ENCODE results near the gene CEACAM8. TPM values are rescaled to one million over a fixed set of nuclear protein-coding genes. Genes with fewer than 3 reads are reported as not detected.

CEACAM8 gene
- total RNA-seq, 3 donors from 2014 or later (not counting 1 experiment from before 2014, with no cell fraction given) = not detected

DNA sequence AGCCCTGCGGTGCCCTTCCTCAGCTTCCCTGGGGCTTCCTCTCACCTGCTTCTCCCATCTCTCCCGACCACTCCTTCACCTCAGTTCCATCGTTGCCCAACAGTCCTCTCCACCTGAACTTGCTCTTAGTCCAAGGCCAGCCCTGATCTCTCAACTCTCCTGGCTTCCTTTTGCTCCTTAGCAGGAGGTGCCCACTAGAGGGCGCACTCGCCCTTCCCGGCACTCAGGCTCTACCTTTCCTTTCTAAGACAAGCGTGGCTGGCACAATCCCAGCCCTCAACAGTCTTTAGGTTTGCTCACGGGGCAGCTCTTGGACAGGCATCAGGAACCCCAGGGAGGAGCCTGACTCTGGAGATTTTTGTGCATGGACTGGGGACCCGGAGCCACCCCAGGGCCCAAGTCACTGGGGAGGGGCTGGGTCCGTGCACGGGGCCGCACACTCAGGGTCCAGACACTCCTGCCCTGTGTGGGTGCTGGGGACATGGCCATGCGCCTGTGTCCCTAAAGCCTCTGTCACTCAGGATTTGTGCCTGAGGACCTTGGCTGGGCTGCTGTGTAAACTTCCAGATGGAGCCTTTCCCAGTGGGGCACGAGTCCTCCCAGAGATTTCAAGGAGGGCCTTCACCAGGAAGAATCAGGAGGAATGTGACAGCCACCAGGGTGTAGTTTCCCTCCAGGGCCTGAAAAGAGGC is 12.1 kb upstream of the CEACAM8 start:
- TF ChIP-seq, protein P1, sequence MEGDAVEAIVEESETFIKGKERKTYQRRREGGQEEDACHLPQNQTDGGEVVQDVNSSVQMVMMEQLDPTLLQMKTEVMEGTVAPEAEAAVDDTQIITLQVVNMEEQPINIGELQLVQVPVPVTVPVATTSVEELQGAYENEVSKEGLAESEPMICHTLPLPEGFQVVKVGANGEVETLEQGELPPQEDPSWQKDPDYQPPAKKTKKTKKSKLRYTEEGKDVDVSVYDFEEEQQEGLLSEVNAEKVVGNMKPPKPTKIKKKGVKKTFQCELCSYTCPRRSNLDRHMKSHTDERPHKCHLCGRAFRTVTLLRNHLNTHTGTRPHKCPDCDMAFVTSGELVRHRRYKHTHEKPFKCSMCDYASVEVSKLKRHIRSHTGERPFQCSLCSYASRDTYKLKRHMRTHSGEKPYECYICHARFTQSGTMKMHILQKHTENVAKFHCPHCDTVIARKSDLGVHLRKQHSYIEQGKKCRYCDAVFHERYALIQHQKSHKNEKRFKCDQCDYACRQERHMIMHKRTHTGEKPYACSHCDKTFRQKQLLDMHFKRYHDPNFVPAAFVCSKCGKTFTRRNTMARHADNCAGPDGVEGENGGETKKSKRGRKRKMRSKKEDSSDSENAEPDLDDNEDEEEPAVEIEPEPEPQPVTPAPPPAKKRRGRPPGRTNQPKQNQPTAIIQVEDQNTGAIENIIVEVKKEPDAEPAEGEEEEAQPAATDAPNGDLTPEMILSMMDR (IDR thresholded peaks at IDR 0.05) = peak; percentile 71
- 41% methylated on average over 14 of the region's 14 CpGs for WGBS (ENCODE audit: insufficient coverage)
- Histone ChIP-seq H3K4me3 (ENCODE audit: low read length) (no peak overlapping the region), H3K27ac (ENCODE audit: low read length) (no peak overlapping the region), H3K27me3 (ENCODE audit: control insufficient read depth, insufficient read depth, low read length) (no peaks in the 10 kb centered on the region), H3K36me3 (ENCODE audit: control insufficient read depth, insufficient read depth, low read length) (no peaks in the 10 kb centered on the region), H3K9me3 (ENCODE audit: control insufficient read depth, insufficient read depth, low read length) (no peaks in the 10 kb centered on the region), H3K4me1 (ENCODE audit: control insufficient read depth, insufficient read depth, low read length) (no peaks in the 10 kb centered on the region)
- Mint-ChIP-seq H3K27me3 (ENCODE audit: low read depth in 2 of 2) (peaks cover 23 to 32% of the 10 kb centered on the region in 2 donors), H3K27ac (no peak overlapping the region), H3K9me3 (no peaks in the 10 kb centered on the region), H3K36me3 (no peaks in the 10 kb centered on the region), H3K4me3 (no peak overlapping the region), H3K4me1 (peaks cover 0 to 5% of the 10 kb centered on the region in 2 donors)
- intact Hi-C loops (cut with micrococcal nuclease) = no loop called here
- ATAC-seq (peak in 2 of 3 donors; percentile 66 to 67), DNase-seq (peak; percentile 39 to 65)

DNA sequence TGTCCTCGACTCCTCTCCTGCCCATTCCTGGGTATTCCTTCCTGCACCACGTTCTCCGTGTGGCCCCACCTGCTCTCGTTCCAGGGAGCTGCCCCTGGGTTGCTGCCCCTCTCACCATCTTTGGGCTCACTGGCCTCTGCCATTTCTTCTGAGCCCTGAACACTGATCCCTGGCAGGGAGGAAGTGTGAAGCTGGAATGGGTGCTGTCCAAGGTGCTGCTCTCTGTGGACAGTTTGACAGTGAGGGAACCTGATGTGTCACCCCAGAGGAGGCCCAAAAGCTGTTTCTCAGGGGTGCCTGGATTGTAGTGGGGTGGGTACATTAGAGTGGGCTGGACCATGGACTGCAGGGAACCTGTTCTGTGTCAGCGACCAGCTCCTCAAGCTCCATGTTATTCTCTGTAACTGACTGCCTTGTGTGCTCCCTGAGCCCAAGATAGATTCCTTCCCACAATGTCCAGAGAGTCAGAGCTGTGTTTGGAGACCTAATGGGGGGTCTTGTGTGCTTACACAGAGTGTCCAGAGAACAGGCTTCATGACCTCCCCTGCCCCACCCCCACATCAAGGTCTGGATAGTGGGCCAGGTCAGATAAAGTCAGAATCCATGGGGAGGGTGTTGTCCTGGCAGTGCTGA is 7.2 kb upstream of the CEACAM8 start:
- ATAC-seq (peak in 1 of 3 donors; percentile 43), DNase-seq (peak in 1 of 2 donors; percentile 24)
- no peaks in the 10 kb centered on the region for H3K9me3 Mint-ChIP-seq
- Histone ChIP-seq H3K9me3 (ENCODE audit: control insufficient read depth, insufficient read depth, low read length) (no peaks in the 10 kb centered on the region), H3K4me1 (ENCODE audit: control insufficient read depth, insufficient read depth, low read length) (no peaks in the 10 kb centered on the region), H3K27me3 (ENCODE audit: control insufficient read depth, insufficient read depth, low read length) (no peaks in the 10 kb centered on the region), H3K27ac (ENCODE audit: low read length) (no peak overlapping the region), H3K4me3 (ENCODE audit: low read length) (no peak overlapping the region), H3K36me3 (ENCODE audit: control insufficient read depth, insufficient read depth, low read length) (no peaks in the 10 kb centered on the region)
- peaks cover 33 to 40% of the 10 kb centered on the region in 2 donors for H3K27me3 Mint-ChIP-seq (ENCODE audit: low read depth in 2 of 2)
- WGBS (ENCODE audit: insufficient coverage) = 27% methylated on average over 5 of the region's 5 CpGs
- no peak overlapping the region for H3K27ac Mint-ChIP-seq
- intact Hi-C loops (cut with micrococcal nuclease) = no loop called here
- TF ChIP-seq, protein P1 (IDR thresholded peaks at IDR 0.05) = no peak
- H3K4me3 Mint-ChIP-seq = no peak overlapping the region
- H3K4me1 Mint-ChIP-seq = peaks cover 0 to 5% of the 10 kb centered on the region in 2 donors
- H3K36me3 Mint-ChIP-seq = no peaks in the 10 kb centered on the region

DNA sequence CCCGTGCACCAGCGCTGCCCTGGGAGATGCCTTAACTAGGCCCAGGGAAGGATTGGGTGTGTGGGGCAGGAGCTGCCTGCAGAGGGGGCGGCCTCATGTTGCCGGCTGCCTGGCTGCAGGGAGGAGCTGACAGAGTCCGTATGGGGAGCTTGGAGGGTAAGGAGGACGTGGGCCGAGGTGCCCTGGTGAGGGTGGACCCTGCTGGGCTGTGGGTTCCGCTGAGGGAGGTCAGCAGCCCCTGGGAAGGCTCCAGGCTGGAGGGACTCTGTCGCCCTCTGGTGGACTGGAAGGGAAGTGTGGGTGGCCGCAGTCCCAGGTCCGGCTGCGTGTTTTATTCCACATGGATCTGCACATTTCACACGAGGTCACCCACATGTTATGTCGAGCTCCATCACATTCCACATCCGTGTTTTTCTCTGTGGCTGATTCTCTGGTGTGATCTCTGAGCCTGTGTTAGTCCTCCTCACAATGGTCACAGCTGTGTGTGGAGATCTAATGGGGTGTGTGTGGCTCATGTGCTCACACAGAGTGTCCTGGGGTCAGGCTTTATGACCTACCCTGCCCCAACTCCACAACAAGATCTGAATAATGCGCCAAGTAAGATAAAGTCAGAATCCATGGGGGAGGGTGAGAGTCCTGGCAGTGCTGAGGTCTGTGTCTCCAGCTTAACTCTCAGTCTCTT is 1.8 kb upstream of the CEACAM8 start:
- no peaks in the 10 kb centered on the region for H3K27me3 ChIP-seq (ENCODE audit: control insufficient read depth, insufficient read depth, low read length)
- TF ChIP-seq, protein P1 (IDR thresholded peaks at IDR 0.05) = peak; percentile 95
- Mint-ChIP-seq H3K4me3 (no peak overlapping the region), H3K36me3 (no peaks in the 10 kb centered on the region), H3K9me3 (no peaks in the 10 kb centered on the region), H3K4me1 (peaks cover 0 to 8% of the 10 kb centered on the region in 2 donors), H3K27me3 (ENCODE audit: low read depth in 2 of 2) (peaks cover 15 to 22% of the 10 kb centered on the region in 2 donors), H3K27ac (no peak overlapping the region)
- DNase-seq (peak in 1 of 2 donors; percentile 65), ATAC-seq (peak in 2 of 3 donors; percentile 64 to 69)
- WGBS (ENCODE audit: insufficient coverage) = 19% methylated on average over 15 of the region's 16 CpGs
- H3K9me3 ChIP-seq (ENCODE audit: control insufficient read depth, insufficient read depth, low read length) = no peaks in the 10 kb centered on the region
- H3K4me1 ChIP-seq (ENCODE audit: control insufficient read depth, insufficient read depth, low read length) = no peaks in the 10 kb centered on the region
- intact Hi-C loops (cut with micrococcal nuclease) = loop anchor here (2.0 kb wide), 1 partner anchor 146 kb away; no protein-coding TSS in a partner anchor
- no peaks in the 10 kb centered on the region for H3K36me3 ChIP-seq (ENCODE audit: control insufficient read depth, insufficient read depth, low read length)
- no peak overlapping the region for H3K4me3 ChIP-seq (ENCODE audit: low read length)
- no peak overlapping the region for H3K27ac ChIP-seq (ENCODE audit: low read length)

Measured in natural killer cell (primary cell).